ENCODE data around the gene NT5M. TPM values are rescaled to one million over a fixed set of nuclear protein-coding genes. Genes with fewer than 3 reads are reported as not detected.
"Not testable (repeated sequence)": the region's sequence is repeated elsewhere in the genome, so short reads cannot be mapped to it uniquely, and the experiment has no call there.

Gene NT5M
- total and polyA plus RNA-seq, 4 donors = 1.2 to 2.2 (median 1.6) TPM; not detected in 1

DNA sequence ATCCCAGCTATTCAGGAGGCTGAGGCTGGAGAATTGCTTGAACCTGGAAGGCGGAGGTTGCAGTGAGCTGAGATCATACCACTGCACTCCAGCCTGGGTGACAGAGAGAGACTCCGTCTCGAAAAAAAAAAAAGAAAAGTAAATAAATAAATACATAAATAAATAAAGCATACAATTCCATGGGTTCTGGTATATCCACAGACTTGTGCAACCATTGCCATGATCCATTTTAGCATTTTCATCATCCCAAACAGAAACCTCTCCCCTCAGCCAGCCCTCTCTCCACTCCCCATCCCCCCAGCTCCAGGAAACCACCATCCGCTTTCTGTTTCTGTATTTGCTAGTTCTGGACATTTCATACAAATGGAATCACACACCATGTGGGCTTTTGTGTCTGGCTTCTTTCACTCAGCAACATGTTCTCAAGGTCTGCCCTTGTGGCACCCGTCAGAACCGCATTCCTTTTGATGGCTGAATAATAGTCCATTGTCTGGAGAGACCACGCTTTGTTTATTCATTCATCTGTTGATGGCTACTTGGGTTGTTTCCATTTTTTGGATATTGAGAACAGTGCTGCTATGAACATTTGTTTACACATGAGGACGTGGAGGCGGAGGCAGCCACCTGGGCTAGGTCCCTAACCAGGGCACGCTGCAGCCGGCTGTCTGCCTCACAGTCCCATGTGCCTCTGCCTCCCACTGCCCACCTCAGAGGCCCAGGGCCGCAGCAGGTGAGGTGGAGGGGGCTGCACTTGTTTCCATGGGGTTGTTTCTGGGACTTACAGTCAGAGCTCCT is 76.2 kb downstream of the NT5M start:
- intact Hi-C loops (cut with DNase I) = no loop called here
- DNase-seq (peak in 1 of 2 donors; percentile 55), ATAC-seq (ENCODE audit: low FRiP score) (no peak)
- no peaks in the 10 kb centered on the region for H3K27me3 ChIP-seq (ENCODE audit: control insufficient read depth in 1 of 2, insufficient read depth in 2 of 2, low read length in 1 of 2)
- H3K4me3 ChIP-seq (ENCODE audit: low read length in 2 of 2) = no peak overlapping the region
- no peaks in the 10 kb centered on the region for H3K4me1 ChIP-seq (ENCODE audit: control insufficient read depth in 1 of 2, insufficient read depth in 2 of 2, low read length in 2 of 2)
- no peaks in the 10 kb centered on the region for H3K36me3 ChIP-seq (ENCODE audit: control insufficient read depth in 1 of 2, insufficient read depth in 2 of 2, low read length in 1 of 2)
- 67% methylated on average over 12 of the region's 12 CpGs for whole genome bisulfite sequencing, 2 donors
- H3K9me3 ChIP-seq (ENCODE audit: control insufficient read depth, low read length) = no peaks in the 10 kb centered on the region
- H3K27ac ChIP-seq (ENCODE audit: low read depth in 1 of 2, low read length in 2 of 2) = no peak overlapping the region

DNA sequence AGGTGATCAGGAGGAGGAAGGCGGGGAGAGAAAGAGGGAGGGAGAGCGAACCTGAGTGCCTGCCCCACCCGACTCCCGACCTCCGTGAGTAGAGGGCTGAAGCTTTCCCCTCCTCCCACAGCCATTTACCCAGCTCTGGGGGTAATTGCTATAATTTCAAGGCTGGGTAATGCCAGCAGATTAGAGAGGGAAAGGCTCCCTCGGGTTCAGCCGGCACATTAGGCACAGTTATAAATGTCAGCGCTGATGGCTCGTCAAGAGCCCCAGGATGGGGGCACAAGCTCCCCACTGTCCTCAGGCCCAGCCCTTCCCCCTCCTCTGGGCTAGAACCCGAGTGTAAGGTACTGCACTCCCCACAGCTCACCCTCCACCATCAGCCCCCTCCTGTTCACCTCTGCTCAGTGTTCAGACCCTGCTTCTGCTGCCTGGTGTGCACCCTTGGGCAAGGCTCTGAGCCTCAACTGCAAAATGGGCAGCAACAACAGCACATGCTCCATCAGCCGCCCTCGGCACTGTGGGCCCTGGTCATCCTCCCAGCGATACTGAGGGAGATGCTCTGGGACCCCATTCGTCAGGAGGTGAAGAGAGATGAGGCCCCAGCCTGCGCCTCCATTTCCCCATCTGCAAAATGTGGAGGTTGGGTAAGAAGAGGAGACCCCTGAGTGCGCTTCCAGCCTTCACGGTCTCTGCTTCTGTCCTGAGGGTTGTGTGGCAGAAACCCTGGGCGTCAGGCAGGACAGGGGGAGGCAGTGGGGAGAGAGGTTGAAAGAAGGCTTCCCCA is 77.2 kb downstream of the NT5M start:
- intact Hi-C loops (cut with DNase I) = no loop called here
- no peak overlapping the region for H3K27ac ChIP-seq (ENCODE audit: low read depth in 1 of 2, low read length in 2 of 2)
- ATAC-seq (ENCODE audit: low FRiP score) = no peak

DNA sequence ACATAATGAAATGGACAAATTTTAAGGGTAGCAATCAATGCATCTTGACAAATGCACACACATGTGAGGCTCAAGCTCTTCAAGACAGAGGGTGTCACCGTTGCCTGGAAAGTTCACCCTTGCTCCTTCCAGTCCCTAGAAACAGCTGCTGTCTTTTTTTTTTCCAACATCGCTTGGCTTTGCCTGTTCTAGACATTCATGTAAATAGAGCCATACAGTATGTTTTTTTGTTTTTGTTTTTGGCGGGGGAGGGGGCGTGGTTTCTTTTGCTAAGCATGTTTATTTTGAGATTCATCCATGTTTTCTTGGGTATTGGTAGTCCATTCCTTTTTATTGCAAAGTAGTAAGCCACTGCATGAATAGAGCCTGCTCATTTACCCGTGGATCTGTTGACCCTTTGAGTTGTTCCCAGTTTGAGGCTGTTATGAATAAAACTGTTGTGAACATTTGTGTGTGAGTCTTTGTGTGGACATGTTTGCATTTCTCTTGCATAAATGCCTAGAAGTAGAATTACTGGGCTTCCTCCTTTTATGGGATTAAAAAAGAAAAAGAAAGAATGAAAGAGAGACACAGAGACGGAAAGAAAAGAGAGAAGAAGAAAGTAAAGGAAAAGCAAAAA is 78.4 kb downstream of the NT5M start:
- 36% methylated on average over 6 of the region's 6 CpGs for WGBS, 2 donors
- H3K9me3 ChIP-seq (ENCODE audit: control insufficient read depth, low read length) = no peaks in the 10 kb centered on the region
- ATAC-seq (ENCODE audit: low FRiP score) = no peak
- DNase-seq = peak in 1 of 2 donors; percentile 2
- no peak overlapping the region for H3K27ac ChIP-seq (ENCODE audit: low read depth in 1 of 2, low read length in 2 of 2)
- H3K4me1 ChIP-seq (ENCODE audit: control insufficient read depth in 1 of 2, insufficient read depth in 2 of 2, low read length in 2 of 2) = no peaks in the 10 kb centered on the region
- H3K4me3 ChIP-seq (ENCODE audit: low read length in 2 of 2) = no peak overlapping the region
- no peaks in the 10 kb centered on the region for H3K27me3 ChIP-seq (ENCODE audit: control insufficient read depth in 1 of 2, insufficient read depth in 2 of 2, low read length in 1 of 2)
- intact Hi-C loops (cut with DNase I) = no loop called here
- no peaks in the 10 kb centered on the region for H3K36me3 ChIP-seq (ENCODE audit: control insufficient read depth in 1 of 2, insufficient read depth in 2 of 2, low read length in 1 of 2)

More for the DNA sequence above, 77.2 kb downstream of the NT5M start:
- Histone ChIP-seq H3K27me3 (ENCODE audit: control insufficient read depth in 1 of 2, insufficient read depth in 2 of 2, low read length in 1 of 2) (no peaks in the 10 kb centered on the region), H3K4me3 (ENCODE audit: low read length in 2 of 2) (no peak overlapping the region), H3K9me3 (ENCODE audit: control insufficient read depth, low read length) (no peaks in the 10 kb centered on the region), H3K4me1 (ENCODE audit: control insufficient read depth in 1 of 2, insufficient read depth in 2 of 2, low read length in 2 of 2) (no peaks in the 10 kb centered on the region), H3K36me3 (ENCODE audit: control insufficient read depth in 1 of 2, insufficient read depth in 2 of 2, low read length in 1 of 2) (no peaks in the 10 kb centered on the region)
- DNase-seq = peak in 1 of 2 donors; percentile 35
- 56 to 59% methylated on average over 18 of the region's 18 CpGs for WGBS, 2 donors

DNA sequence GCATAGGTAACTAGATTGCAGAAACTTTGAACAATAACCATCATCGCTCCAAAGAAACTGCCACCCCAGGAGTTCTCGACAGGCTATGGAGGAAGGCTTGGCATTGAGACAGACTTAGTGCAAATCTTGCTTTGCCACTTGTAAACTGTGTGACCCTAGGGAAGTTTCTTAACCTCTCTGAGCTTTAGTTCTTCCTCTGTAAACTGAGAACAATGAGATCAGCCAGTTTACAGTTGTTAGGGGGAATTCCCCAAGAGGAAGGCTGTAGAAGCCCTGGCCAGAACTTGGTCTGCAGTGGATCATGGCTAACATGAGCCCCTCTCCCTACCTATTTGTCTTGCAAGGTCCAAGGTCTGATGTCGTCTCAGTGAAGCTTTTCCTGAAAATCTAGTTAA is 78.9 kb downstream of the NT5M start:
- Histone ChIP-seq H3K9me3 (ENCODE audit: control insufficient read depth, low read length) (no peaks in the 10 kb centered on the region), H3K4me1 (ENCODE audit: control insufficient read depth in 1 of 2, insufficient read depth in 2 of 2, low read length in 2 of 2) (no peaks in the 10 kb centered on the region), H3K27ac (ENCODE audit: low read depth in 1 of 2, low read length in 2 of 2) (no peak overlapping the region), H3K4me3 (ENCODE audit: low read length in 2 of 2) (no peak overlapping the region), H3K27me3 (ENCODE audit: control insufficient read depth in 1 of 2, insufficient read depth in 2 of 2, low read length in 1 of 2) (no peaks in the 10 kb centered on the region), H3K36me3 (ENCODE audit: control insufficient read depth in 1 of 2, insufficient read depth in 2 of 2, low read length in 1 of 2) (no peaks in the 10 kb centered on the region)
- intact Hi-C loops (cut with DNase I) = no loop called here
- DNase-seq = no peak
- ATAC-seq (ENCODE audit: low FRiP score) = no peak
- WGBS, 2 donors = 62 to 67% methylated on average over 3 of the region's 3 CpGs

DNA sequence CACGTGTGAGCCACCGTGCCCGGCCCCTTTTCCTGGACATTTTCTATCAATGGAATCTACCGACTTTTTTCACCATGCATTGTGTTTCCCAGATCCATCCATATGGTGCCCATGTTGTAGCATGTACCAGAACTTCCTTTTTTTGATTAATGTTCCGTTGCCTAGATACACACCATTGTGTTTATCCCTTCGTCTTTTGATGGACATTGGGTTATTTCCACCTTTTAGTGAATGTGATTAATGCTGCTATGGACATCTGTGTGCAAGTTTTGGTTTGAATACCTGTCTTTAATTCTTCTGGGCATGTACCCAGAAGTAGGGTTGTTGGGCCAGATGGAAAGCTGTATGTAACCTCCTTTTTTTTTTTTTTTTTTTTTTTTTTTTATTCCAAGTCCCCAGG is 79.8 kb downstream of the NT5M start:
- Histone ChIP-seq H3K4me3 (ENCODE audit: low read length in 2 of 2) (no peak overlapping the region), H3K9me3 (ENCODE audit: control insufficient read depth, low read length) (no peaks in the 10 kb centered on the region), H3K27me3 (ENCODE audit: control insufficient read depth in 1 of 2, insufficient read depth in 2 of 2, low read length in 1 of 2) (no peaks in the 10 kb centered on the region), H3K4me1 (ENCODE audit: control insufficient read depth in 1 of 2, insufficient read depth in 2 of 2, low read length in 2 of 2) (no peaks in the 10 kb centered on the region), H3K27ac (ENCODE audit: low read depth in 1 of 2, low read length in 2 of 2) (no peak overlapping the region), H3K36me3 (ENCODE audit: control insufficient read depth in 1 of 2, insufficient read depth in 2 of 2, low read length in 1 of 2) (no peaks in the 10 kb centered on the region)
- DNase-seq (peak in 1 of 2 donors; percentile 31), ATAC-seq (ENCODE audit: low FRiP score) (no peak)
- intact Hi-C loops (cut with DNase I) = no loop called here
- WGBS, 2 donors = 54 to 61% methylated on average over 6 of the region's 6 CpGs

DNA sequence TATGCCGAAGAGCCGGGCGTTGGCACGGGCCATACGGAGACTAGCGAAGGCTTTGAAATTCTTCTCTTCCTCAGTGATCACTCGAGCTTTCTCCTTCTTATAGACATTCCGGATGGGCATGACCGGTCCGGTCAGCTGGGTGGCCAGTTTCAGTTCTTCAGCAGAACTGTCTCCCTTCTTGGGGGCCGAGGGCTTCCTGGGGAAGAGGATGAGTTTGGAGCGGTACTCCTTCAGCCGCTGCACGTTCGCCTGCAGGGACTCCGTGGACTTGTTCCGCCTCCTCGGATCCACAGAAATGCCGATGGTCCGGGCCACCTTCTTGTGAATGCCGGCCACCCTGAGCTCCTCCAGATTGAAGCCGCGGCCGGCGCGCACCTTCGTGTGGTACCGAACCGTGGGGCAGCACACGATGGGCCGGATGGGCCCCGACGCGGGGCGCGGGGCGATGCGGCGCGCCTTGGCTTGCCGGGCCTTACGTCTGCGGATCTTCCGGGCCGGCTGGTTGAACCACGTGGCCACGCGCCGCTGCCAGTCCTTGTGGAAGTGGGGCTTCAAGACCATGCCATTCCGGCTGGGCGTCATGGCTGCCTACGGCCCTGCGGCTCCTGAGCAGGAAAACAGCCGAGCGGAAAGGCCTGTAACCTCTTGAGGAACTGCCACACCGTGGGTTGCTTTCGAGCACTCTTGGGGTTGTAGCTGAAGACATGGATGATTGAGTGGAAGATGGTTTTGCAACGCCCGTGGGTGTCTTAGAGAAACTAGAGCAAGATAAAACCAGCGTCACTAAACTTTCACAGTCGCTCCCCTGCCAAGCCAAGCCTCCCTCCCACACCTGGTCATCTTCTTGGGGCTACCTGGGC is 80.5 kb downstream of the NT5M start:
- H3K4me1 ChIP-seq (ENCODE audit: control insufficient read depth in 1 of 2, insufficient read depth in 2 of 2, low read length in 2 of 2); intact Hi-C loops (cut with DNase I); ATAC-seq (ENCODE audit: low FRiP score); H3K4me3 ChIP-seq (ENCODE audit: low read length in 2 of 2); H3K9me3 ChIP-seq (ENCODE audit: control insufficient read depth, low read length); H3K27me3 ChIP-seq (ENCODE audit: control insufficient read depth in 1 of 2, insufficient read depth in 2 of 2, low read length in 1 of 2); H3K36me3 ChIP-seq (ENCODE audit: control insufficient read depth in 1 of 2, insufficient read depth in 2 of 2, low read length in 1 of 2); H3K27ac ChIP-seq (ENCODE audit: low read depth in 1 of 2, low read length in 2 of 2): not testable (repeated sequence)
- peak; percentile 21 to 67 for DNase-seq
- WGBS, 2 donors = 89 to 92% methylated on average over 61 of the region's 61 CpGs

DNA sequence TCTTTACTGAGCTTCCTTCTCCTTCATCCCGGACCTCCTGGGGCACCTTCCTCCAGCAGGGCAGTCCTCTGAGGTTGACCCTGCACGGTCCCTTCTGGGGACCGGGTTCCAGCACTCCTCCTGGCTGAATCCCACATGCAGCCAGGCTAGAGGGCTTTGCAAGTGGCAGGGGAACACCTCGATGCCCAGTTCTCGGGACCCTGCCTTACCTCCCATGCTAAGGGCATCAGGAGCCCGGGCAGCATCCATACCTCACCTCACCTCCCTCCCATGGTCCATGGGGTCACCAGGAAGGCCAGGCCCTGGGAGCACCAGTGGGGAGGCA is 81.1 kb downstream of the NT5M start:
- H3K27me3 ChIP-seq (ENCODE audit: control insufficient read depth in 1 of 2, insufficient read depth in 2 of 2, low read length in 1 of 2) = no peaks in the 10 kb centered on the region
- no peaks in the 10 kb centered on the region for H3K9me3 ChIP-seq (ENCODE audit: control insufficient read depth, low read length)
- H3K4me3 ChIP-seq (ENCODE audit: low read length in 2 of 2) = no peak overlapping the region
- H3K27ac ChIP-seq (ENCODE audit: low read depth in 1 of 2, low read length in 2 of 2) = no peak overlapping the region
- ATAC-seq (ENCODE audit: low FRiP score) (no peak), DNase-seq (peak; percentile 43 to 51)
- 91 to 93% methylated on average over 6 of the region's 6 CpGs for WGBS, 2 donors
- H3K4me1 ChIP-seq (ENCODE audit: control insufficient read depth in 1 of 2, insufficient read depth in 2 of 2, low read length in 2 of 2) = no peaks in the 10 kb centered on the region
- intact Hi-C loops (cut with DNase I) = no loop called here
- no peaks in the 10 kb centered on the region for H3K36me3 ChIP-seq (ENCODE audit: control insufficient read depth in 1 of 2, insufficient read depth in 2 of 2, low read length in 1 of 2)

DNA sequence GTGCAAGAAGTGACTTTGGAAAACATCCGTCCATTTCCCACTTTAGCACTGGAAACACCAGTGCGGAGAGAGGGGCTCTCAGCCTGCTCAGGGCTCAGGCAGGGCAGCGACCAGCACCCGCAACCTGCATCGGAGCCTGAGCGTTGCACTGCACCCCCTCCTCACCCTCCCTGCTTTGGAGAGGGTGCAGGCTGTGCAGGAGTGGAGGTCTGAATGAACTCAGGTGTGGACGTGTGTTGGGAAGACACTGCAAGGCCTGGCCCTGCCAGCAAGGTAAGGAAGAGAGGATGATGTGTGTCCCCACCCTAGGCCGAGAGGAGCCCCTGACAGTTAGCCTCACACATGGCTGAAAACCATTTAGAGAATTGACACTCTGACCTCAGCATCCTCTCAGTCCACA is 81.8 kb downstream of the NT5M start:
- intact Hi-C loops (cut with DNase I) = no loop called here
- H3K4me1 ChIP-seq (ENCODE audit: control insufficient read depth in 1 of 2, insufficient read depth in 2 of 2, low read length in 2 of 2) = no peaks in the 10 kb centered on the region
- H3K27me3 ChIP-seq (ENCODE audit: control insufficient read depth in 1 of 2, insufficient read depth in 2 of 2, low read length in 1 of 2) = no peaks in the 10 kb centered on the region
- H3K27ac ChIP-seq (ENCODE audit: low read depth in 1 of 2, low read length in 2 of 2) = no peak overlapping the region
- WGBS, 2 donors = 96% methylated on average over 8 of the region's 8 CpGs
- ATAC-seq (ENCODE audit: low FRiP score) = no peak
- no peak overlapping the region for H3K4me3 ChIP-seq (ENCODE audit: low read length in 2 of 2)
- H3K9me3 ChIP-seq (ENCODE audit: control insufficient read depth, low read length) = no peaks in the 10 kb centered on the region
- H3K36me3 ChIP-seq (ENCODE audit: control insufficient read depth in 1 of 2, insufficient read depth in 2 of 2, low read length in 1 of 2) = no peaks in the 10 kb centered on the region
- DNase-seq = peak; percentile 7 to 28

Data from aorta (tissue), 5 donors.